HepG2 (cell line): ENCODE data around the gene RELL1. TPM values are rescaled to one million over a fixed set of nuclear protein-coding genes. Genes with fewer than 3 reads are reported as not detected.

Experiments used
- ATAC-seq: fragments of 200-7000 bp; cut with Tn5 transposase; 3 replicates; pipeline ENCODE4 v1.9.1; 2020; ENCODE audit warnings: mild to moderate bottlenecking, moderate library complexity
- BruUV-seq: library from RNA; stranded (reverse); fragments of 400-500 nt; replicated peaks from 2 replicates; lab custom pipeline; 2021; lab: Mats Ljungman, UMichigan
- CTCF ChIA-PET: fragments of 300-600 bp; formaldehyde crosslinking; extraction: SDS; loops from one replicate; lab custom pipeline; 2021; ENCODE audit warnings: low total read pairs, inconsistent platforms, low intra/inter-chr PET ratio; lab: Yijun Ruan, JAX
- POLR2A ChIA-PET: fragments of 350-600 bp; sonication (Branson Sonifier 250); formaldehyde crosslinking; loops from one replicate; lab custom pipeline; 2020; ENCODE audit warnings: antibody characterized with exemption, inconsistent platforms; lab: Yijun Ruan, JAX
- DNase-seq: peaks from one replicate; pipeline ENCODE4 v3.0.0-alpha.2; 2015; ENCODE audit warnings: low spot score
- FAIRE-seq: peaks from 3 replicates; lab custom pipeline; 2011; peaks lifted over from hg19 to GRCh38; lab: Jason Lieb, UNC
- H2AFZ ChIP-seq: one replicate; pipeline ENCODE4 v1.6.1; 2011; ENCODE audit warnings: low read length, inconsistent platforms
- H3K27ac ChIP-seq: fragments of 300-600 bp; 3 replicates; pipeline ENCODE4 v1.8.0; 2011; ENCODE audit warnings: mixed run types, mild to moderate bottlenecking, mixed read lengths, low read length, inconsistent platforms; ENCODE audit not compliant: insufficient read depth; ENCODE audit errors: extremely low read length
- H3K27me3 ChIP-seq, 2 experiments: fragments of 200-600 bp in 1 of 2; 2 replicates in 1 of 2; 3 replicates in 1 of 2; pipeline versions ENCODE4 v1.6.0 to v1.8.0; 2011; ENCODE audit warnings: low read length in 2 of 2, mild to moderate bottlenecking in 2 of 2, moderate library complexity in 2 of 2, inconsistent platforms in 1 of 2; ENCODE audit not compliant: insufficient read depth in 2 of 2, control insufficient read depth in 1 of 2
- H3K36me3 ChIP-seq, 2 experiments: fragments of 200-600 bp in 1 of 2; replicated peaks in 1 of 2; 2 replicates in 1 of 2; 3 replicates in 1 of 2; pipeline versions ENCODE4 v1.5.1 to v1.8.0; 2011; ENCODE audit warnings: low read length in 2 of 2, inconsistent platforms in 1 of 2; ENCODE audit not compliant: insufficient read depth in 2 of 2, control insufficient read depth in 1 of 2
- H3K4me1 ChIP-seq: 2 replicates; pipeline ENCODE4 v1.5.1; 2012; ENCODE audit warnings: low read length, inconsistent platforms; ENCODE audit not compliant: insufficient read depth
- H3K4me2 ChIP-seq: 2 replicates; pipeline ENCODE4 v1.6.0; 2011; ENCODE audit warnings: low read depth, low read length, inconsistent platforms
- H3K4me3 ChIP-seq, 3 experiments: fragments of 200-600 bp in 1 of 3; sonication (generic), shearing (Covaris generic) in 1 of 3; replicated peaks in 1 of 3; 2 replicates each; pipeline ENCODE4 v1.5.1; 2011 to 2016; ENCODE audit warnings: low read length in 3 of 3, inconsistent platforms in 2 of 3, low read depth in 2 of 3, mild to moderate bottlenecking in 2 of 3, control low read depth in 1 of 3, mixed read lengths in 1 of 3; ENCODE audit not compliant: insufficient read depth in 1 of 3
- H3K79me2 ChIP-seq: one replicate; pipeline ENCODE4 v1.6.1; 2011; ENCODE audit warnings: low read length, inconsistent platforms; ENCODE audit not compliant: insufficient read depth
- H3K9ac ChIP-seq: 2 replicates; pipeline ENCODE4 v1.6.0; 2011; ENCODE audit warnings: mild to moderate bottlenecking, low read depth, low read length, inconsistent platforms; ENCODE audit not compliant: insufficient read depth
- H3K9me3 ChIP-seq: 2 replicates; pipeline ENCODE4 v1.5.1; 2012; ENCODE audit warnings: mild to moderate bottlenecking, low read length
- H4K20me1 ChIP-seq: 2 replicates; pipeline ENCODE4 v1.6.0; 2011; ENCODE audit warnings: inconsistent platforms, mild to moderate bottlenecking, low read length, moderate library complexity; ENCODE audit not compliant: insufficient read depth
- AHDC1 ChIP-seq: sonication (generic); formaldehyde crosslinking; IDR thresholded peaks from 2 replicates; pipeline ENCODE4 v1.5.1; 2020; ENCODE audit warnings: mild to moderate bottlenecking, missing genetic modification reagents, borderline replicate concordance
- ARNT2 ChIP-seq: sonication (generic); formaldehyde crosslinking; IDR thresholded peaks from 2 replicates; pipeline ENCODE4 v1.8.0; 2022; ENCODE audit warnings: mild to moderate bottlenecking, low read depth, missing genetic modification reagents, moderate library complexity
- CREB3 ChIP-seq: sonication (generic); formaldehyde crosslinking; IDR thresholded peaks from 2 replicates; pipeline ENCODE4 v1.5.0; 2020; ENCODE audit warnings: missing genetic modification reagents
- CREM ChIP-seq, 2 experiments: sonication (generic) in 1 of 2; formaldehyde crosslinking in 1 of 2; IDR thresholded peaks; 2 replicates each; pipeline versions ENCODE4 v1.4.0 to v1.6.1; 2016 to 2020; ENCODE audit warnings: antibody characterized with exemption in 1 of 2, mild to moderate bottlenecking in 1 of 2, missing genetic modification reagents in 1 of 2
- FOSL1 ChIP-seq: sonication (generic); formaldehyde crosslinking; IDR thresholded peaks from 2 replicates; pipeline ENCODE4 v1.9.0; 2021; ENCODE audit warnings: missing genetic modification reagents, borderline replicate concordance
- KLF11 ChIP-seq: IDR thresholded peaks from 2 replicates; pipeline ENCODE4 v1.6.1; 2016; ENCODE audit warnings: missing compliant biosample characterization
- KMT2B ChIP-seq: IDR thresholded peaks from 2 replicates; pipeline ENCODE4 v1.6.1; 2016; ENCODE audit warnings: missing genetic modification reagents, missing compliant biosample characterization
- RNF219 ChIP-seq: sonication (generic); formaldehyde crosslinking; IDR thresholded peaks from 2 replicates; pipeline ENCODE4 v1.5.0; 2020; ENCODE audit warnings: mild to moderate bottlenecking, missing genetic modification reagents
- SKI ChIP-seq: fragments of 450-650 bp; IDR thresholded peaks from one replicate; pipeline ENCODE4 v1.6.1; 2018; ENCODE audit warnings: mild to moderate bottlenecking; ENCODE audit not compliant: partially characterized antibody
- SMARCC2 ChIP-seq: fragments of 450-650 bp; IDR thresholded peaks from 2 replicates; pipeline ENCODE4 v1.6.1; 2017; ENCODE audit warnings: antibody characterized with exemption, mild to moderate bottlenecking
- SP2 ChIP-seq: sonication (generic); formaldehyde crosslinking; IDR thresholded peaks from 2 replicates; pipeline ENCODE4 v1.5.1; 2020; ENCODE audit warnings: mild to moderate bottlenecking, missing genetic modification reagents
- ZNF34 ChIP-seq: sonication (generic); formaldehyde crosslinking; IDR thresholded peaks from 2 replicates; pipeline ENCODE4 v1.4.0; 2020; ENCODE audit warnings: mild to moderate bottlenecking, missing genetic modification reagents, borderline replicate concordance
- ZNF362 ChIP-seq: sonication (generic); formaldehyde crosslinking; IDR thresholded peaks from 2 replicates; pipeline ENCODE4 v1.4.0; 2020; ENCODE audit warnings: missing genetic modification reagents, mild to moderate bottlenecking, borderline replicate concordance
- WGBS: methylation state at CpG from one replicate; pipeline ENCODE4 v1.1.6; 2017; ENCODE audit warnings: low lambda C conversion rate; 5-methylcytosine and 5-hydroxymethylcytosine counted together
- in situ Hi-C: cut with HindIII; loops from 2 replicates; pipeline ENCODE4 v1.10.0; 2017; ENCODE audit warnings: low pct_unique_long_range_greater_than_20kb; ENCODE audit not compliant: extremely low pct_ligation_motif_present
- intact Hi-C: fragments of 100-400 bp; cut with micrococcal nuclease; formaldehyde crosslinking; loops from one replicate; pipeline ENCODE4 v1.10.0; 2022; ENCODE audit not compliant: unreplicated experiment
- polyA plus RNA-seq, 8 experiments: library from polyadenylated mRNA; depleted of rRNA in 3 of 8; stranded (reverse) in 7 of 8; unstranded in 1 of 8; fragments of >200 nt; fragmentation: Illumina TruSeq in 4 of 8; extraction: Trizol in 4 of 8; gene quantifications; 2 replicates each; pipeline versions ENCODE4 v1.2.1 to v1.2.3, GENCODE V29; 2011 to 2016; ENCODE audit warnings: low read depth in 4 of 8, missing spikeins in 1 of 8, mixed read lengths in 1 of 8; ENCODE audit not compliant: insufficient read depth in 1 of 8
- total RNA-seq, 5 experiments: library from RNA; depleted of rRNA; stranded (reverse); fragments of >200 nt; fragmentation: Illumina TruSeq; extraction: Trizol; gene quantifications; 2 replicates each; pipeline ENCODE4 v1.2.3, GENCODE V29; 2016; ENCODE audit warnings: low read depth in 1 of 5

RELL1 gene
- total and polyA plus RNA-seq, 2 of the 13 experiments (the other 11 are each of a cell fraction or from before 2014, with no cell fraction given): 8.4 to 58.4 TPM

GRCh38 chr4:37715889-37716402, 29.8 kb upstream of the RELL1 start (continued):
- no peak for TF ChIP-seq ZNF362 (CRISPR knock-in tag)

- Histone ChIP-seq H3K4me3 (no peak overlapping the region), H3K27ac (no peak overlapping the region), H3K4me1 (no peaks in the 10 kb centered on the region), H3K79me2 (no peaks in the 10 kb centered on the region), H4K20me1 (no peaks in the 10 kb centered on the region), H3K9ac (no peak overlapping the region), H3K27me3 (no peaks in the 10 kb centered on the region; a peak in 1 of 5 replicates), H3K9me3 (no peaks in the 10 kb centered on the region), H3K36me3 (no peaks in the 10 kb centered on the region), H2AFZ (no peak overlapping the region), H3K4me2 (no peak overlapping the region)
- 67% methylated on average over 1 of the region's 1 CpG for WGBS
- in situ Hi-C loops: no loop called here
- BruUV-seq: no TSS peak
- FAIRE-seq (no peak), ATAC-seq (no peak), DNase-seq (no peak)
- CTCF ChIA-PET: no interaction called here
- POLR2A ChIA-PET: no interaction called here
- intact Hi-C loops: no loop called here
- TF ChIP-seq SP2 (no peak), RNF219 (CRISPR knock-in tag) (no peak), KLF11 (CRISPR knock-in tag) (no peak), AHDC1 (CRISPR knock-in tag) (no peak), ZNF34 (no peak), CREB3 (CRISPR knock-in tag) (no peak), CREM (IDR thresholded peaks at IDR 0.05) (no peak), CREM (CRISPR knock-in tag; IDR thresholded peaks at IDR 0.05) (no peak), ARNT2 (CRISPR knock-in tag) (no peak), SMARCC2 (no peak), KMT2B (CRISPR knock-in tag) (no peak), SKI (no peak), FOSL1 (no peak)
Observed at GRCh38 chr4:37710491-37710890, 24.3 kb upstream of the RELL1 start.
